HAP-1 (cell line): ENCODE results near the gene SCRT2.

Source experiments
- DNase-seq, 2 experiments: peaks; one replicate each; pipeline ENCODE4 v3.0.0-alpha.2; 2016 to 2020; ENCODE audit warnings: low spot score in 2 of 2
- H3K27me3 ChIP-seq: fragments of 250-450 bp; sonication (Bioruptor Pico); 2 replicates; pipeline ENCODE4 v1.5.1; 2020; ENCODE audit warnings: low read depth, mild to moderate bottlenecking, moderate library complexity
- H3K36me3 ChIP-seq: fragments of 250-450 bp; sonication (Bioruptor Pico); replicated peaks from 2 replicates; pipeline ENCODE4 v1.5.1; 2020; ENCODE audit warnings: mild to moderate bottlenecking
- H3K4me1 ChIP-seq: fragments of 250-450 bp; sonication (Bioruptor Pico); 2 replicates; pipeline ENCODE4 v1.5.1; 2020; ENCODE audit warnings: mild to moderate bottlenecking
- H3K4me3 ChIP-seq: fragments of 250-450 bp; sonication (Bioruptor Pico); 2 replicates; pipeline ENCODE4 v1.5.1; 2020; ENCODE audit warnings: mild to moderate bottlenecking, moderate library complexity
- H3K9me3 ChIP-seq: fragments of 250-450 bp; sonication (Bioruptor Pico); 2 replicates; pipeline ENCODE4 v1.5.1; 2020; ENCODE audit warnings: mild to moderate bottlenecking, moderate library complexity
- in situ Hi-C: fragments of 300-500 bp; cut with MboI; formaldehyde crosslinking; loops from 3 replicates; pipeline ENCODE4 v1.14.3; 2020; ENCODE audit warnings: low sequenced_read_pairs, inconsistent platforms, mixed read lengths

SCRT2 gene

DNA sequence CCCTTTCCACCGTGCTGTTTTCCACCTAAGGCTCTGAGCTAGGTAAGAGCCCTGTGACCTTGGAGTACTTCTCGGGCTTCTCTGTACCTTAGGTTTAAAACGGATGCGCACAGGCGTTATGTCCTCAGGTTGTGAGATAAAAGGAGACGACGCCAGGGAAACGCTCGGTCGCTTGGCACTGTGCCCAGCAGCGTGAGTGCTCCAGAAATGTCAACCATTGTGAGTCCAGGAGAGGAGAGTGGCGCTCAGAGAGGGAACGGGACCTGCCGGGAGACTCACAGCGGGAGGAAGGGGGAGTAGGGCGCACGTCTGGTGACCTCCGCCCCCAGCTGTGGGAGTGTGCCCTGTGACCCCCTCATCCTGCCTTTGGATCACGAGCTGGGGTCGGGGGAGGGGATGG lies 33.8 kb upstream of the SCRT2 start:
- H3K4me1 ChIP-seq = no peaks in the 10 kb centered on the region
- 0 out of 2 replicates have a peak, but pooled peaks cover 2% of the 10 kb centered on the region for H3K27me3 ChIP-seq
- peaks cover 8% of the 10 kb centered on the region for H3K9me3 ChIP-seq
- no peak overlapping the region for H3K4me3 ChIP-seq
- no peaks in the 10 kb centered on the region for H3K36me3 ChIP-seq
- DNase-seq = no peak
- in situ Hi-C loops = no loop called here

- Histone ChIP-seq H3K9me3 (peaks cover 5% of the 10 kb centered on the region), H3K4me3 (no peak overlapping the region), H3K27me3 (0 out of 2 replicates have a peak, but pooled peaks cover 2% of the 10 kb centered on the region), H3K36me3 (no peaks in the 10 kb centered on the region), H3K4me1 (no peaks in the 10 kb centered on the region)
- in situ Hi-C loops = no loop called here
- DNase-seq = no peak
Measured at GRCh38 chr20:708956-709355, 33.4 kb upstream of the SCRT2 start.

- in situ Hi-C loops = no loop called here
- no peak for DNase-seq
- H3K36me3 ChIP-seq = no peaks in the 10 kb centered on the region
- H3K4me1 ChIP-seq = no peaks in the 10 kb centered on the region
- 0 out of 2 replicates have a peak, but pooled peaks cover 2% of the 10 kb centered on the region for H3K27me3 ChIP-seq
- H3K9me3 ChIP-seq = peaks cover 3% of the 10 kb centered on the region; the same call in 1 of the 2 replicates
- no peak overlapping the region for H3K4me3 ChIP-seq
Measured at GRCh38 chr20:707451-708110, 32.0 kb upstream of the SCRT2 start.

GRCh38 chr20:706366-706885 lies 30.8 kb upstream of the SCRT2 start:
- Histone ChIP-seq H3K9me3 (peaks cover 3% of the 10 kb centered on the region; the same call in 1 of the 2 replicates), H3K27me3 (0 out of 2 replicates have a peak, but pooled peaks cover 2% of the 10 kb centered on the region), H3K36me3 (no peaks in the 10 kb centered on the region), H3K4me1 (no peaks in the 10 kb centered on the region), H3K4me3 (no peak overlapping the region)
- no peak for DNase-seq
- in situ Hi-C loops = no loop called here

DNA sequence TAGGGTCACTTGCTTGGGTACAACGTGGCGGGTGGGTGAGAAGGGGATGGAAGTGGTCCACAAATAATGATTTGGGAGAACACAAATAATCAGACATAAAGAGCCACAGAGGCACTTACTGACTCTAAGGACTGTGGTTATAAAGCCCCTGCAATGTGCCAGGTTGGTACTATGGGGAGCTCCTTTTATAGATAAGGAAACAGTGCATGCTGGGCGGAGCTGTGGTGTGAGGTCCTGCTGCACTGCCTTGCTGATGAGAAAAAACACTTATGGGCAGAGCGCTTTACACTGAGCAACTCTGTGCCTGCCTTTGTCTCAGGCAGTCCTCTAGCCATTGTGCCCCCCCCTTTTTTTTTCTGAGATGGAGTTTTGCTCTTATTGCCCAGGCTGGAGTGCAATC lies 29.1 kb upstream of the SCRT2 start:
- Histone ChIP-seq H3K4me3 (no peak overlapping the region), H3K27me3 (0 out of 2 replicates have a peak, but pooled peaks cover 2% of the 10 kb centered on the region), H3K36me3 (no peaks in the 10 kb centered on the region), H3K4me1 (no peaks in the 10 kb centered on the region), H3K9me3 (peaks cover 3% of the 10 kb centered on the region; the same call in 1 of the 2 replicates)
- in situ Hi-C loops = no loop called here
- no peak for DNase-seq

DNA sequence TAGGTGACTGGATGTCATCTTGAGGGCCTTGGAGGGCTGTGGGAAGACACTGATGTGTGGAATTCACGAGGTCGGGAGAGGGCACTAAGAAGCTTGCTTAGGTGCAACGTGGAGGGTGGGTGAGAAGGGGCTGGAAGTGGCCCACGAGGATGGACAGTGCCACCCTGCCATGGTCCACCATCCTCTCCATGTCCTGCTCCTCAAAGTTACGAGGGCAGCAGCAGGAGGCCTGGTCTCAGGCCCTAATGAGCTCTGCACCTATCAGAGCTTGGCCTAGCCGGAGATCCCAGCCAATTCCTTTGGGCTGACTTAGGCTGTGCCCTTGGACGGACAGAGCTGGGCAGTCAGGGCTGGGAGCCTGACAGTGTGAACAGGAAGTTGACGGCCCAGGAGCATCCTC lies 27.8 kb upstream of the SCRT2 start:
- DNase-seq = no peak
- no peaks in the 10 kb centered on the region for H3K36me3 ChIP-seq
- H3K4me3 ChIP-seq = no peak overlapping the region
- H3K9me3 ChIP-seq = no peaks in the 10 kb centered on the region
- 0 out of 2 replicates have a peak, but pooled peaks cover 2% of the 10 kb centered on the region for H3K27me3 ChIP-seq
- no peaks in the 10 kb centered on the region for H3K4me1 ChIP-seq
- in situ Hi-C loops = no loop called here

- Histone ChIP-seq H3K36me3 (no peaks in the 10 kb centered on the region), H3K27me3 (peaks cover 2% of the 10 kb centered on the region; the same call in 1 of the 2 replicates), H3K4me1 (no peaks in the 10 kb centered on the region), H3K9me3 (no peaks in the 10 kb centered on the region), H3K4me3 (no peak overlapping the region)
- no peak for DNase-seq
- in situ Hi-C loops = no loop called here
Measured at GRCh38 chr20:703006-703405, 27.4 kb upstream of the SCRT2 start.

- Histone ChIP-seq H3K36me3 (no peaks in the 10 kb centered on the region), H3K27me3 (peaks cover 3% of the 10 kb centered on the region; the same call in 1 of the 2 replicates), H3K4me1 (no peaks in the 10 kb centered on the region), H3K9me3 (no peaks in the 10 kb centered on the region), H3K4me3 (no peak overlapping the region)
- no peak for DNase-seq
- in situ Hi-C loops = no loop called here
Measured at GRCh38 chr20:701401-702129, 26.0 kb upstream of the SCRT2 start.

GRCh38 chr20:699811-700338 lies 24.3 kb upstream of the SCRT2 start:
- Histone ChIP-seq H3K4me3 (no peak overlapping the region), H3K27me3 (peaks cover 4% of the 10 kb centered on the region; the same call in 1 of the 2 replicates), H3K9me3 (no peaks in the 10 kb centered on the region), H3K36me3 (no peaks in the 10 kb centered on the region), H3K4me1 (no peaks in the 10 kb centered on the region)
- no peak for DNase-seq
- in situ Hi-C loops = no loop called here

DNA sequence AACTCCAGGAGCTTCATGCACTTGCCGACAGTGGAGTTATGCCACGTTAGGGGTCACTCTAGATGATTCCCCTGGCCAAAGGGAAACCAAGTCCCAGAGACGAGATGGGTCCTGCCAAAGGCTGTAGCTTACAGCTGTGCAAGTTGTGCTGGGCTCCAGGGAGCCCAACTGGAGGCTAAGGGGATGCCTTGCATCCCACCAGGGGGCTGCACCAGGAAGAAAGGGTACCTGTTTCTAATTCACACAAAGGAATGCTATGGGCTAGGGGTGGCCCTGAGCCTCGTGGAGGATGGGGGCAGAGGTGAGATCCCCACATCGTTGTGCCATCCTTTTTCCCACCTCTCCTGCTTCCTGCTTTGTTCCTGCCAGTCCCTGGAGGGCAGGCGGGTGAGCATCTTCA lies 23.7 kb upstream of the SCRT2 start:
- in situ Hi-C loops = no loop called here
- H3K4me1 ChIP-seq = no peaks in the 10 kb centered on the region
- no peaks in the 10 kb centered on the region for H3K9me3 ChIP-seq
- DNase-seq = no peak
- H3K4me3 ChIP-seq = no peak overlapping the region
- no peaks in the 10 kb centered on the region for H3K36me3 ChIP-seq
- H3K27me3 ChIP-seq = peaks cover 4% of the 10 kb centered on the region; the same call in 1 of the 2 replicates

DNA sequence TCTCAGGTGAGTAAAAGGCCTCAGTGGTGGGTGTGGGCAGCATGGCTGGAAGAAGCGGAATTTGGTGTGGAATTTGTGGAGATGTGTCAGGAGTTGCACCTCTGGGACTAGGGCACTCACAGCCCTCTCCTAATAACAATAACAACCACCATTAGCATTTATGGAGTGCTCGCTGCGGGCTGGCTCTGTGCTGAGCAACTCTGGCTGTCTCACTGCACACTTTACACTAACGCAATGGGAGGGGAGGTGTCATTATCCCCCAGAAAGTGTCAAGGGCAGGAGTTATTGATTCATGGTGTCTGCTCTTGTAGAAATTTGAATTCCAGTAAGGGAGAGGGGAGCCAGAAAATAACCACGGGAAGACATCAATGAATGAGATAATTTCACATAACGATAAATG lies 22.7 kb upstream of the SCRT2 start:
- DNase-seq = no peak
- Histone ChIP-seq H3K27me3 (peaks cover 4% of the 10 kb centered on the region; the same call in 1 of the 2 replicates), H3K36me3 (no peaks in the 10 kb centered on the region), H3K9me3 (no peaks in the 10 kb centered on the region), H3K4me1 (no peaks in the 10 kb centered on the region), H3K4me3 (no peak overlapping the region)
- in situ Hi-C loops = no loop called here

DNA sequence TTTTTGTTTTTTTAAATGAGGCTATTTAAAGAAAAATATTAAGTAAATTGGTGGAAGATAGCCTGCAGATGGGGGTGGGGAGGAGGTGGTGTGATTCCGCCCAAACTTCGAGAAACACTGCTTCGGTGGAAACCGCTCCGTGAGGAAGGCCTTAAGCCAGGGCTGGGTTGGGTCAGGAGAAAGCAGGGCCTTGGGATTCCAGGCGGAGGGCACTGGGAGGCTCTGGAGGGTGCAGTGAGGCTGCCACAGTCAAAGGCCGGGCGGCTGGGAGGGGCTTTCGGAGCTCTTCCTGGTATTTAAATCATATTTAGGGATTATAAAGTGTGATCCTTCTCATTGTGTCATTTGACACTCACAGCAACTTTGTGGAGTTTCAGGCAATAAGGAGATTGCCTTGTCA lies 22.2 kb upstream of the SCRT2 start:
- Histone ChIP-seq H3K4me1 (no peaks in the 10 kb centered on the region), H3K27me3 (peaks cover 4% of the 10 kb centered on the region; the same call in 1 of the 2 replicates), H3K36me3 (no peaks in the 10 kb centered on the region), H3K9me3 (no peaks in the 10 kb centered on the region), H3K4me3 (no peak overlapping the region)
- in situ Hi-C loops = no loop called here
- no peak for DNase-seq

DNA sequence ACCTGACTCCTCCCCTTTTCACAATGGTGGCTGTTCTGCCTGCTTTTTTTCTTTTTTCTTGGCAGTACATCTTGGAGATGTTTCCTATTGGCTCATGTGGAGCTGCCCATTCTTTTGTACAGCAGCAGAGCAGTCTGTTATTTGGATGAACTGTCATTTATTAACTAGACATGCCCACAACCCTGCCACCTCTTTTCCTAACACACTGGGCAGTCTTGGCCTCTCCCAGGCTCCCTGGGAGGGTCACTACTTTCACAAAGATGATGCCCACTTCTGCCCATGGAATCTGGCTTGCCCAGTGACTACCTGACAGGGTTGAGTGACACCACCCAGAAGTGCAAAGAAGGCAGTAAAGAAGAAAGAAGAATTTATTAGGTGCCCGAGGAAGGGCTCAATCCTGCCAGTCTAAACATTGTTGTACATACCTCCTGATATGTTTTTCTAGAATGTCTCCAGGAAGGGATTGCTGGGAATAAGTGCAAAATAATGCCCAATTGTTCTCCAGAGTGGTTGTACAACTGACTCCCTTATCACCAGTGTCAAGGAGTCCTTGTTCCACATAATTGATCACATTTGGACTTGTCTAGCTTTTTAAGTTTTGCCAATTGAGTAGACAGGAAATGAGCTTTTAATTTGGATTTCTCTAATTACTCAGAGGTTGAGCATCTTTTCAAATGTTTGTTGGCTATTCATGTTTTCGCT lies 19.7 kb upstream of the SCRT2 start:
- Histone ChIP-seq H3K36me3 (no peaks in the 10 kb centered on the region), H3K9me3 (no peaks in the 10 kb centered on the region), H3K4me3 (no peak overlapping the region), H3K4me1 (no peaks in the 10 kb centered on the region), H3K27me3 (peaks cover 8% of the 10 kb centered on the region; the same call in 1 of the 2 replicates)
- in situ Hi-C loops = no loop called here
- no peak for DNase-seq
